IMR-90 (cell line): ENCODE measurements around the gene CASP3. TPM values are rescaled to one million over a fixed set of nuclear protein-coding genes. Genes with fewer than 3 reads are reported as not detected.
"Not testable (repeated sequence)": the region's sequence is repeated elsewhere in the genome, so short reads cannot be mapped to it uniquely, and the experiment has no call there.

ENCODE experiments used
- ATAC-seq: fragments of 200-7000 bp; cut with Tn5 transposase; 2 replicates; pipeline ENCODE4 v1.9.1; 2020; ENCODE audit warnings: low read depth, mild to moderate bottlenecking, moderate library complexity
- BruUV-seq: library from RNA; stranded (reverse); fragments of 400-500 nt; replicated peaks from 2 replicates; lab custom pipeline; 2021; lab: Mats Ljungman, UMichigan
- CTCF ChIA-PET: fragments of 300-600 bp; formaldehyde crosslinking; extraction: SDS; loops from one replicate; lab custom pipeline; 2021; ENCODE audit warnings: antibody characterized with exemption; lab: Yijun Ruan, JAX
- POLR2A ChIA-PET: fragments of 300-600 bp; sonication (Branson Sonifier 250); formaldehyde crosslinking; loops from one replicate; lab custom pipeline; 2022; ENCODE audit warnings: antibody characterized with exemption; ENCODE audit not compliant: unreplicated experiment; lab: Charles Lee
- DNase-seq: peaks from one replicate; pipeline ENCODE4 v3.0.0; 2013
- H2AFZ ChIP-seq: replicated peaks from 2 replicates; pipeline ENCODE3; 2013; ENCODE audit warnings: low read length, mild to moderate bottlenecking; ENCODE audit not compliant: poor library complexity
- H2AK5ac ChIP-seq: 2 replicates; pipeline ENCODE4 v1.6.1; 2013; ENCODE audit warnings: low read depth, low read length, inconsistent platforms
- H2AK9ac ChIP-seq: replicated peaks from 2 replicates; pipeline ENCODE3; 2013; ENCODE audit warnings: mild to moderate bottlenecking, low read depth, low read length, moderate library complexity; ENCODE audit not compliant: poor library complexity
- H2BK120ac ChIP-seq: 2 replicates; pipeline ENCODE4 v1.6.1; 2013; ENCODE audit warnings: low read depth, low read length, inconsistent platforms
- H2BK15ac ChIP-seq: 3 replicates; pipeline ENCODE4 v1.6.1; 2013; ENCODE audit warnings: low read depth, low read length, inconsistent platforms
- H2BK20ac ChIP-seq: 2 replicates; pipeline ENCODE4 v1.6.1; 2013; ENCODE audit warnings: low read depth, mild to moderate bottlenecking, inconsistent platforms, low read length, moderate library complexity
- H2BK5ac ChIP-seq: 2 replicates; pipeline ENCODE4 v1.6.1; 2013; ENCODE audit warnings: mild to moderate bottlenecking, low read depth, low read length, inconsistent platforms; ENCODE audit not compliant: poor library complexity, severe bottlenecking
- H3K14ac ChIP-seq: replicated peaks from 2 replicates; pipeline ENCODE4 v1.6.1; 2013; ENCODE audit warnings: low read depth, low read length, inconsistent platforms
- H3K18ac ChIP-seq: 2 replicates; pipeline ENCODE4 v1.6.1; 2013; ENCODE audit warnings: low read depth, low read length, control low read depth
- H3K23ac ChIP-seq: 2 replicates; pipeline ENCODE4 v1.6.1; 2013; ENCODE audit warnings: low read depth, low read length, inconsistent platforms
- H3K27ac ChIP-seq: 2 replicates; pipeline ENCODE4 v1.5.1; 2013; ENCODE audit warnings: mild to moderate bottlenecking, control low read depth, low read length; ENCODE audit not compliant: insufficient read depth
- H3K27me3 ChIP-seq: 2 replicates; pipeline ENCODE4 v1.6.1; 2013; ENCODE audit warnings: low read length; ENCODE audit not compliant: control insufficient read depth, insufficient read depth
- H3K36me3 ChIP-seq: 2 replicates; pipeline ENCODE4 v1.6.1; 2013; ENCODE audit warnings: low read length, mixed read lengths; ENCODE audit not compliant: control insufficient read depth, insufficient read depth
- H3K4ac ChIP-seq: 2 replicates; pipeline ENCODE4 v1.6.1; 2013; ENCODE audit warnings: low read depth, low read length, inconsistent platforms
- H3K4me1 ChIP-seq: 2 replicates; pipeline ENCODE4 v1.6.1; 2013; ENCODE audit warnings: low read length, mixed read lengths; ENCODE audit not compliant: control insufficient read depth, insufficient read depth
- H3K4me2 ChIP-seq: 2 replicates; pipeline ENCODE4 v1.6.1; 2013; ENCODE audit warnings: low read depth, mild to moderate bottlenecking, control low read depth, low read length, moderate library complexity
- H3K4me3 ChIP-seq: 2 replicates; pipeline ENCODE4 v1.5.1; 2013; ENCODE audit warnings: low read depth, mild to moderate bottlenecking, control low read depth, low read length, moderate library complexity; ENCODE audit not compliant: insufficient read depth
- H3K56ac ChIP-seq: 2 replicates; pipeline ENCODE4 v1.6.1; 2013; ENCODE audit warnings: low read length, inconsistent platforms; ENCODE audit not compliant: insufficient read depth; ENCODE audit errors: extremely low read depth
- H3K79me1 ChIP-seq, 2 experiments: 2 replicates each; pipeline ENCODE4 v1.6.1; 2013; ENCODE audit warnings: low read length in 2 of 2, inconsistent platforms in 1 of 2, low read depth in 1 of 2
- H3K9ac ChIP-seq: 2 replicates; pipeline ENCODE4 v1.6.1; 2013; ENCODE audit warnings: low read depth, low read length, control low read depth
- H3K9me1 ChIP-seq: 2 replicates; pipeline ENCODE4 v1.6.1; 2013; ENCODE audit warnings: low read length, inconsistent platforms; ENCODE audit not compliant: insufficient read depth
- H3K9me3 ChIP-seq: 2 replicates; pipeline ENCODE4 v1.6.1; 2013; ENCODE audit warnings: low read length; ENCODE audit not compliant: control insufficient read depth, insufficient read depth
- H4K20me1 ChIP-seq: 2 replicates; pipeline ENCODE4 v1.6.1; 2013; ENCODE audit warnings: low read length, inconsistent platforms; ENCODE audit not compliant: insufficient read depth
- H4K5ac ChIP-seq: 2 replicates; pipeline ENCODE4 v1.6.1; 2013; ENCODE audit warnings: mild to moderate bottlenecking, low read depth, low read length, control low read depth
- H4K8ac ChIP-seq, 2 experiments: 2 replicates each; pipeline ENCODE4 v1.6.1; 2013; ENCODE audit warnings: low read depth in 2 of 2, low read length in 2 of 2, control low read depth in 1 of 2, inconsistent platforms in 1 of 2
- H4K91ac ChIP-seq: 2 replicates; pipeline ENCODE4 v1.6.1; 2013; ENCODE audit warnings: low read depth, low read length, inconsistent platforms; ENCODE audit not compliant: insufficient read depth
- CEBPB ChIP-seq: IDR thresholded peaks from 2 replicates; pipeline ENCODE4 v1.6.1; 2012; ENCODE audit warnings: low read depth, low read length, improper control_type of control experiment
- FOS ChIP-seq: fragments of 150-350 bp; IDR thresholded peaks from 2 replicates; pipeline ENCODE4 v1.6.1; 2016; ENCODE audit warnings: low read depth, low read length
- WGBS, 2 experiments: methylation state at CpG; one replicate each; pipeline versions ENCODE4 v1.1.5 to v1.1.7; 2013; ENCODE audit warnings: missing lambda C conversion rate in 2 of 2; ENCODE audit not compliant: insufficient read length in 1 of 2; ENCODE audit errors: extremely low coverage in 2 of 2; 5-methylcytosine and 5-hydroxymethylcytosine counted together
- dilution Hi-C: fragments of 300-500 bp; cut with HindIII; formaldehyde crosslinking; loops from one replicate; pipeline ENCODE4 v1.14.3; 2018; ENCODE audit warnings: low sequenced_read_pairs; ENCODE audit not compliant: unreplicated experiment
- in situ Hi-C: fragments of 300-500 bp; cut with MboI; formaldehyde crosslinking; loops from 3 replicates; pipeline ENCODE4 v1.14.3; 2019; ENCODE audit warnings: low sequenced_read_pairs, inconsistent platforms, mixed read lengths
- intact Hi-C: fragments of 100-400 bp; cut with micrococcal nuclease; formaldehyde crosslinking; loops from 2 replicates; pipeline ENCODE4 v1.10.0; 2022
- polyA plus RNA-seq, 3 experiments: library from polyadenylated mRNA; depleted of rRNA; stranded (reverse); fragments of >200 nt; gene quantifications; 2 replicates each; pipeline ENCODE4 v1.2.3, GENCODE V29; 2012; ENCODE audit warnings: low replicate concordance in 1 of 3
- total RNA-seq: library from RNA; depleted of rRNA; stranded (reverse); fragments of >200 nt; gene quantifications from 2 replicates; pipeline ENCODE4 v1.2.3, GENCODE V29; 2012

The CASP3 gene
- total and polyA plus RNA-seq, 2 of the 4 experiments (the other 2 are of a cell fraction) = 26.7 to 27.4 TPM

DNA sequence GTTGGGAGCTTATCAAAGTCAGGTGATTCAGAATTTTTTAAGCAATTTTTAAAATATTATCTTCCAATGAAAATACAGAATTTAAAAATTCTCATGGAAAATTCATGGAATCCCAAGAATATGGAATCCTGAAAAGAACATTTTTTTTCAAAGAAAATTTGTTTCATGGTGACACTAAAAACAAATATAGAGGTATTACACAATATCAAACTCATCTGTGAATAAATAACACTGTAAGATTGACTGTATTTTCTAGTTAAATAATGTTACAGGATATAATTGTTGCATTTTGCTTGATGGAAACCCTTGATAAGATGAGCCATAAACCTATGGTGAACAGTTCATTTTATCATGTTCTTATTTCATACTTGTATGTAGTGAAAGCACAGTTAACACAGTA lies 11.7 kb upstream of the CASP3 start:
- Histone ChIP-seq H3K4ac (no peak overlapping the region), H2BK20ac (no peak overlapping the region), H3K9ac (no peak overlapping the region), H4K20me1 (no peaks in the 10 kb centered on the region), H2BK120ac (no peak overlapping the region), H3K36me3 (peaks cover 5% of the 10 kb centered on the region), H2BK15ac (no peak overlapping the region), H3K4me3 (no peak overlapping the region), H3K23ac (no peak overlapping the region), H3K4me2 (no peak overlapping the region), H4K8ac (no peak overlapping the region), H3K27ac (no peak overlapping the region), H3K79me1 (peaks cover 0 to 2% of the 10 kb centered on the region in 2 experiments; a peak in 1 of 4 replicates), H3K9me1 (no peaks in the 10 kb centered on the region), H3K56ac (no peak overlapping the region), H2AK5ac (no peak overlapping the region), H4K91ac (no peak overlapping the region), H2BK5ac (no peak overlapping the region), H4K5ac (no peak overlapping the region), H3K14ac (no peak overlapping the region), H3K4me1 (no peaks in the 10 kb centered on the region), H3K9me3 (no peaks in the 10 kb centered on the region), H2AK9ac (no peak overlapping the region), H2AFZ (no peak overlapping the region), H3K18ac (no peak overlapping the region), H3K27me3 (no peaks in the 10 kb centered on the region)
- in situ Hi-C loops = no loop called here
- dilution Hi-C loops = no loop called here
- BruUV-seq = no TSS peak
- intact Hi-C loops = no loop called here
- POLR2A ChIA-PET = no interaction called here
- CTCF ChIA-PET = no interaction called here
- ATAC-seq (no peak), DNase-seq (no peak)
- TF ChIP-seq FOS (no peak), CEBPB (peak; percentile 55; the same call in 1 of the 2 replicates)

DNA sequence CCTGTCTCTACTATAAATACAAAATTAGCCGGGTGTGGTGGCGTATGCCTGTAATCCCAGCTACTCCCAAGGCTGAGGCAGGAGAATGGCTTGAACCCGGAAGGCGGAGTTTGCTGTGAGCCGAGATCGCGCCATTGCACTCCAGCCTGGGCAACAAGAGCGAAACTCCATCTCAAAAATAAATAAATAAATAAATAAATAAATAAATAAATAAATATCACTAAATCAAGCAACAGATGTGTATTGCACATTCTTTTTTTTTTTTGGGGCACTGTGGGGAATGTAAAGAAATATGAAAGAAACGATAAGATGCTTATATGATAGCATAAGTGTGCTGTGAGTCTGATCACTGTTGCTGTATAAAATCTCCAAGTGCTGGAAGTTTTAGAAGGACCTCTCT lies 8.6 kb upstream of the CASP3 start:
- H2BK120ac ChIP-seq, in situ Hi-C loops, dilution Hi-C loops, intact Hi-C loops, H4K8ac ChIP-seq, H2AFZ ChIP-seq, H3K27me3 ChIP-seq, H2AK9ac ChIP-seq, ATAC-seq, H2BK5ac ChIP-seq, H4K5ac ChIP-seq, BruUV-seq, H3K56ac ChIP-seq, H3K36me3 ChIP-seq, H2BK15ac ChIP-seq, H3K14ac ChIP-seq, H4K91ac ChIP-seq, H3K4me2 ChIP-seq, H3K27ac ChIP-seq, H4K20me1 ChIP-seq, H3K9me1 ChIP-seq, POLR2A ChIA-PET, H3K9me3 ChIP-seq, H3K4me3 ChIP-seq, H3K9ac ChIP-seq, H2AK5ac ChIP-seq, H3K4ac ChIP-seq, H3K23ac ChIP-seq, H2BK20ac ChIP-seq, H3K4me1 ChIP-seq, H3K18ac ChIP-seq, DNase-seq, H3K79me1 ChIP-seq: not testable (repeated sequence)
- 100% methylated on average over 2 of the region's 9 CpGs; no CpG with 5 or more reads in 1 of the 2 experiments for WGBS, 2 experiments
- CTCF ChIA-PET = interaction anchor here (0.6 kb wide), 1 partner anchor 108 kb away, joined by 3 read pairs; no protein-coding TSS in a partner anchor
